ENCODE data around the gene CRTC1.
A peak's percentile ranks its signal among the peaks of the same experiment; 100 is the strongest.

GRCh38 chr19:18831524-18832305, 148.2 kb downstream of the CRTC1 start, which contains the start of gene UPF1:
- no peak for TF ChIP-seq CTCF (IDR thresholded peaks at IDR 0.05)
- no peak for TF ChIP-seq POLR2AphosphoS5 (IDR thresholded peaks at IDR 0.05)
- TF ChIP-seq EP300 (IDR thresholded peaks at IDR 0.05), result no peak
- peak in 1 of 2 donors; percentile 89 for TF ChIP-seq POLR2A (IDR thresholded peaks at IDR 0.05)
